Activated naive CD4-positive, alpha-beta T cell treated with anti-CD3 and anti-CD28 coated beads, Interleukin-2, amount 10 ng/mL, durations not matched to agents 5 hours and 36 hours (primary cell): ENCODE measurements around the gene CYP21A2. TPM values are rescaled to one million over a fixed set of nuclear protein-coding genes. Genes with fewer than 3 reads are reported as not detected.

Source experiments
- total RNA-seq, 2 experiments: library from RNA; stranded (reverse); gene quantifications; one replicate each; pipeline ENCODE4 v1.2.3, GENCODE V29; 2021

Gene CYP21A2
- total RNA-seq = not detected

DNA sequence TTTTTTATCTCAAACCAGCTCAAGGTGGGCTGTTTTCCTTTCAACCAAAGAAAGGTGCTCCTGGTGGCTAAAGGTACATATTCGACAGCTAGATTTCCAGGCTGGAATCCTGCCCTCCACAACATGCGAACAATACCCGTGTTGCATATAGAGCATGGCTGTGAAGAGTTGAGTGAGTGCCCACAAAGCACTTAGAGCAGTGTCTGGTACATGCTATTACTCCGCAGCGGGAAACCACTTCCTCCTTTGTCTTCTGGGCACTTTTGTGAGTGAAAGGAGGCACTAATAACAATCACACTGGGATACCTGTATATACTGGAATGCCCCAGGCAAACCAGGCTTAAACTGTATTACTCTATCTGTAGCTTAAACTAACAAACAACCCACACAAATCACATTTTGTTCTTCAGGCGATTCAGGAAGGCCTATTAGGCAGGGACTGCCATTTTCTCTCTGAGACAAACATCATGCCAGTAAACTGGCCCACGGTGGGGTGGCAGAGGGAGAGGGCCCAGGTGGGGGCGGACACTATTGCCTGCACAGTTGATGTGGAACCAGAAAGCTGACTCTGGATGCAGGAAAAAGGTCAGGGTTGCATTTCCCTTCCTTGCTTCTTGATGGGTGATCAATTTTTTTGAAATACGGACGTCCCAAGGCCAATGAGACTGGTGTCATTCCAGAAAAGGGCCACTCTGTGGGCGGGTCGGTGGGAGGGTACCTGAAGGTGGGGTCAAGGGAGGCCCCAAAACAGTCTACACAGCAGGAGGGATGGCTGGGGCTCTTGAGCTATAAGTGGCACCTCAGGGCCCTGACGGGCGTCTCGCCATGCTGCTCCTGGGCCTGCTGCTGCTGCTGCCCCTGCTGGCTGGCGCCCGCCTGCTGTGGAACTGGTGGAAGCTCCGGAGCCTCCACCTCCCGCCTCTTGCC is at the start of gene CYP21A2:
TSS of gene CYP21A2 (plus strand) at position 818 of the 927 bp plus-strand sequence. CDS start at position 826, 8 bp downstream.

DNA sequence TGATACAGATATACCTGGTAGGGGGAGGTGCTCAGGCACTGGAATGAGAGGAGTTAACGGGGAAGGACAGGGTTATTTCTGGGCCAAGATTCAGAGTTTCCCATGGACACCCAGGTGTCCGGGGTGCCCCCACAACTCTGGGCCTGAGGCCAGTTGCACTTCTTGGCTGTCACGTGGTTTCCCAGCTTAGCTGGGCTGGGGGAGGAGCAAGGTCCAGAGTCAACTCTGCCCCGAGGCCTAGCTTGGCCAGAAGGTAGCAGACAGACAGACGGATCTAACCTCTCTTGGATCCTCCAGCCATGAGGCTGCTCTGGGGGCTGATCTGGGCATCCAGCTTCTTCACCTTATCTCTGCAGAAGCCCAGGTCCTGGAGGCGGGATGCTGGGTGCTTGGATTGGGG is 23.7 kb upstream of the CYP21A2 start, which contains the start of gene C4B:
TSS of gene C4B (plus strand) at position 249 of the 400 bp plus-strand sequence. CDS start at position 300, 51 bp downstream.

Other genes starting within 250 kb of the CYP21A2 start
- 10 to 100 TPM; 74.6 to 79.2 TPM for gene VARS1, start 242.7 kb upstream of the CYP21A2 start, total RNA-seq
- gene LSM2, start 231.4 kb upstream of the CYP21A2 start, total RNA-seq = 10 to 100 TPM; 72.5 to 75.6 TPM
- gene HSPA1L, start 223.1 kb upstream of the CYP21A2 start, total RNA-seq = 1 to 10 TPM; 3.7 to 3.8 TPM
- gene HSPA1A, start 222.9 kb upstream of the CYP21A2 start, total RNA-seq = 10 to 100 TPM; 75.8 to 83.8 TPM
- 10 to 100 TPM; 35.5 to 35.9 TPM for gene HSPA1B, start 210.7 kb upstream of the CYP21A2 start, total RNA-seq
- gene NEU1, start 175.6 kb upstream of the CYP21A2 start, total RNA-seq = 10 to 100 TPM; 23.4 to 23.7 TPM
- not detected for gene SLC44A4, start 159.4 kb upstream of the CYP21A2 start, total RNA-seq
- 10 to 100 TPM; 60.9 to 61.4 TPM for gene EHMT2, start 140.7 kb upstream of the CYP21A2 start, total RNA-seq
- 1 to 10 TPM; 1.5 to 2.4 TPM for gene ZBTB12, start 136.3 kb upstream of the CYP21A2 start, total RNA-seq
- gene C2, start 110.7 kb upstream of the CYP21A2 start, total RNA-seq = under 1 TPM; 0.51 to 0.93 TPM
- gene CFB, start 92.3 kb upstream of the CYP21A2 start, total RNA-seq = not detected
- 10 to 100 TPM; 60.9 to 61.7 TPM for gene NELFE, start 79.4 kb upstream of the CYP21A2 start, total RNA-seq
- 10 to 100 TPM; 71.6 to 77.8 TPM for gene SKIC2, start 79.2 kb upstream of the CYP21A2 start, total RNA-seq
- gene DXO, start 66.3 kb upstream of the CYP21A2 start, total RNA-seq = 10 to 100 TPM; 17.1 to 17.9 TPM
- 1 to 10 TPM; 4.2 to 6.2 TPM for gene C4A, start 56.4 kb upstream of the CYP21A2 start, total RNA-seq
- 1 to 10 TPM; 3.4 to 3.5 TPM for gene C4B, start 23.6 kb upstream of the CYP21A2 start, total RNA-seq
- gene TNXB, start 70.9 kb downstream of the CYP21A2 start, total RNA-seq = 1 to 10 TPM; 4.8 to 6.6 TPM
- gene ATF6B, start 89.8 kb downstream of the CYP21A2 start, total RNA-seq = 100 to 1,000 TPM; 125 to 139 TPM
- 1 to 10 TPM; 4.9 to 5.1 TPM for gene FKBPL, start 91.9 kb downstream of the CYP21A2 start, total RNA-seq
- gene PRRT1, start 113.5 kb downstream of the CYP21A2 start, total RNA-seq = under 1 TPM; 0.29 to 0.35 TPM
- 10 to 100 TPM; 10.7 to 10.8 TPM for gene PPT2, start 115.7 kb downstream of the CYP21A2 start, total RNA-seq
- 10 to 100 TPM; 11.1 to 14.5 TPM for gene EGFL8, start 126.2 kb downstream of the CYP21A2 start, total RNA-seq
- 10 to 100 TPM; 42.0 to 43.1 TPM for gene AGPAT1, start 137.7 kb downstream of the CYP21A2 start, total RNA-seq
- 10 to 100 TPM; 38.0 to 39.8 TPM for gene RNF5, start 140.0 kb downstream of the CYP21A2 start, total RNA-seq
- 10 to 100 TPM; 41.4 to 55.3 TPM for gene AGER, start 145.8 kb downstream of the CYP21A2 start, total RNA-seq
- gene PBX2, start 151.8 kb downstream of the CYP21A2 start, total RNA-seq = 10 to 100 TPM; 95.5 to 96.2 TPM
- 100 to 1,000 TPM; 320 to 332 TPM for gene GPSM3, start 154.2 kb downstream of the CYP21A2 start, total RNA-seq
- gene NOTCH4, start 185.7 kb downstream of the CYP21A2 start, total RNA-seq = under 1 TPM; 0.24 to 0.48 TPM